ENCODE data around the gene PCDHB8. TPM values are rescaled to one million over a fixed set of nuclear protein-coding genes. Genes with fewer than 3 reads are reported as not detected.
"Not testable (repeated sequence)": the region's sequence is repeated elsewhere in the genome, so short reads cannot be mapped to it uniquely, and the experiment has no call there.

The PCDHB8 gene
- total and polyA plus RNA-seq, 4 donors, result 0.03 to 0.14 (median 0.08) TPM; not detected in 1

GRCh38 chr5:141192110-141192725, 14.6 kb downstream of the PCDHB8 start, which contains the start of gene PCDHB10:
Gene PCDHB10 (plus strand): TSS chr5:141192353. CDS start chr5:141192553, 200 bp downstream.
- TF ChIP-seq CTCF (IDR thresholded peaks at IDR 0.05; ENCODE audit: low read depth, low read length, missing input control) (peak; percentile 12), HNF4G (IDR thresholded peaks at IDR 0.05) (no peak), RAD21 (IDR thresholded peaks at IDR 0.05) (peak; percentile 20 to 39), MAX (IDR thresholded peaks at IDR 0.05) (no peak), SP1 (IDR thresholded peaks at IDR 0.05) (no peak), NR2F2 (IDR thresholded peaks at IDR 0.05) (no peak), TAF1 (conservative IDR thresholded peaks at IDR 0.05) (no peak), EGR1 (IDR thresholded peaks at IDR 0.05; ENCODE audit: low read depth in 2 of 2) (no peak), ATF3 (IDR thresholded peaks at IDR 0.05) (no peak), FOXA2 (IDR thresholded peaks at IDR 0.05) (no peak), GABPA (IDR thresholded peaks at IDR 0.05 in 1 of 2, conservative IDR thresholded peaks at IDR 0.05 in 1 of 2) (no peak), ZBTB33 (IDR thresholded peaks at IDR 0.05) (no peak)
- H3K27me3 ChIP-seq (ENCODE audit: control insufficient read depth in 4 of 4, insufficient read depth in 4 of 4, low read length in 3 of 4), result peaks cover 0 to 3% (median 0%) of the 10 kb centered on the region in 4 donors
- 12% methylated on average over 10 of the region's 10 CpGs for WGBS
- H3K4me3 ChIP-seq (ENCODE audit: low read depth in 1 of 3, low read length in 3 of 3), result no peak within 1 kb of the TSS
- no peak within 1 kb of the TSS for H3K9ac ChIP-seq (ENCODE audit: low read depth in 1 of 2, low read length in 2 of 2)
- no peaks in the 10 kb centered on the region for H3K4me1 ChIP-seq (ENCODE audit: control insufficient read depth in 4 of 4, insufficient read depth in 4 of 4, low read length in 3 of 4)
- DNase-seq (ENCODE audit: low spot score), result no peak
- H3K9me3 ChIP-seq (ENCODE audit: control insufficient read depth in 4 of 4, low read length in 3 of 4), result peaks cover 11 to 38% (median 17%) of the 10 kb centered on the region in 4 donors
- no peaks in the 10 kb centered on the region for H3K36me3 ChIP-seq (ENCODE audit: control insufficient read depth in 4 of 4, insufficient read depth in 3 of 4, low read depth in 1 of 4, low read length in 3 of 4)
- no peak within 1 kb of the TSS for H3K27ac ChIP-seq (ENCODE audit: low read depth in 1 of 2, low read length in 2 of 2)

- not testable (repeated sequence) for DNase-seq (ENCODE audit: low spot score); H3K4me3 ChIP-seq (ENCODE audit: low read depth in 1 of 3, low read length in 3 of 3); H3K9ac ChIP-seq (ENCODE audit: low read depth in 1 of 2, low read length in 2 of 2); H3K27me3 ChIP-seq (ENCODE audit: control insufficient read depth in 4 of 4, insufficient read depth in 4 of 4, low read length in 3 of 4); H3K27ac ChIP-seq (ENCODE audit: low read depth in 1 of 2, low read length in 2 of 2); H3K36me3 ChIP-seq (ENCODE audit: control insufficient read depth in 4 of 4, insufficient read depth in 3 of 4, low read depth in 1 of 4, low read length in 3 of 4); H3K4me1 ChIP-seq (ENCODE audit: control insufficient read depth in 4 of 4, insufficient read depth in 4 of 4, low read length in 3 of 4)
- WGBS, result 30% methylated on average over 29 of the region's 37 CpGs
- peaks cover 13 to 43% (median 19%) of the 10 kb centered on the region in 4 donors for H3K9me3 ChIP-seq (ENCODE audit: control insufficient read depth in 4 of 4, low read length in 3 of 4)
These were observed 16.7 kb downstream of the PCDHB8 start for GRCh38 chr5:141194332-141194731.

- H3K9ac ChIP-seq (ENCODE audit: low read depth in 1 of 2, low read length in 2 of 2), result no peak overlapping the region
- H3K4me1 ChIP-seq (ENCODE audit: control insufficient read depth in 4 of 4, insufficient read depth in 4 of 4, low read length in 3 of 4), result no peaks in the 10 kb centered on the region
- H3K27ac ChIP-seq (ENCODE audit: low read depth in 1 of 2, low read length in 2 of 2), result no peak overlapping the region
- H3K36me3 ChIP-seq (ENCODE audit: control insufficient read depth in 4 of 4, insufficient read depth in 3 of 4, low read depth in 1 of 4, low read length in 3 of 4), result no peaks in the 10 kb centered on the region
- 33% methylated on average over 3 of the region's 3 CpGs for WGBS
- TF ChIP-seq RAD21 (IDR thresholded peaks at IDR 0.05) (no peak), FOXA1 (IDR thresholded peaks at IDR 0.05) (no peak), HNF4A (conservative IDR thresholded peaks at IDR 0.05) (no peak), GABPA (IDR thresholded peaks at IDR 0.05 in 1 of 2, conservative IDR thresholded peaks at IDR 0.05 in 1 of 2) (no peak), SP1 (IDR thresholded peaks at IDR 0.05) (no peak)
- H3K27me3 ChIP-seq (ENCODE audit: control insufficient read depth in 4 of 4, insufficient read depth in 4 of 4, low read length in 3 of 4), result no peaks in the 10 kb centered on the region
- DNase-seq (ENCODE audit: low spot score), result no peak
- H3K4me3 ChIP-seq (ENCODE audit: low read depth in 1 of 3, low read length in 3 of 3), result no peak overlapping the region
- H3K9me3 ChIP-seq (ENCODE audit: control insufficient read depth in 4 of 4, low read length in 3 of 4), result peaks cover 21 to 49% (median 30%) of the 10 kb centered on the region in 4 donors
These were observed 18.8 kb downstream of the PCDHB8 start for GRCh38 chr5:141196363-141196762.

All from liver (tissue), 9 donors.